Measurements from ENCODE around the gene F2RL1. TPM values are rescaled to one million over a fixed set of nuclear protein-coding genes. Genes with fewer than 3 reads are reported as not detected.
"Not testable (repeated sequence)": the region's sequence is repeated elsewhere in the genome, so short reads cannot be mapped to it uniquely, and the experiment has no call there.

Gene F2RL1
- total RNA-seq, 1 donor from 2014 or later = 1.1 TPM

DNA sequence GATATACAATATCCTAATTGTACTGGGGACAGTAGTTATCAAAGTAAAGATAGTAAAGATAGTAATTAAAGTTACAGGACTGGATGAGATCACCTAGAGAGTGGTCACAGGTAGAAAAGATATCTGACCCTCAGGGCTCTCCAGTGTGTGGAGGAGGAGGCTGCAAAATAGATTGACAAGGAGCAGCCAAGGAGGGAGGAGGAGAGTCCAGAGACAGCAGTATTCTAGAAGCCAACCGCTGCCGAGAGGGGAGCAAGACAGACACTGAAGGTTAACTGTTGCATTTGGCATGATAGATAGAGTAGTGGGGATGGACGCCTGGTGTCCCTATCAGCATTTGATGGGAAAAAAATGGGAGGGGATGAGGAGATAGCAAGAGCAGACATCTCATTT lies 17.0 kb upstream of the F2RL1 start:
- intact Hi-C loops (cut with micrococcal nuclease) = no loop called here
- ATAC-seq (peak; percentile 35), DNase-seq (no peak)

DNA sequence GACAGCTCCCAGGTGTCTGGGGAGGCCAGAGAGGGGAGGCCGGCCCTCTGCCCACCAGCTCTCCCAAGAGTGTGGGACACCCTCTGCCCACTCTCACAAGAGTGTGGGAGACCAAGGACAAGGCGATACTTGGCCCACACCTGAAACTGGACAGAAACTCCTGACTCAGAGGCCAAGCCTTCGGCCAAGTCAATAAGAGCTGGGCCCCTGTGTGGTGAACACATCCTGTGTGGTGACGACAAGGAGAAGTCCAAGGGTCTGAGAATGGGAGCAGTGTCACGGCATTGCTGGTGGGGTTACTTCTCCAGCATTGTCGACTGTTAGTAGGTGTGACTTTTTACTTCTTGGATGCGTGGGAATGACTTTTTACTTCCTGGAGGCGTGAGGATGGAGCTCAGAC lies 14.6 kb upstream of the F2RL1 start:
- ATAC-seq (no peak), DNase-seq (no peak)
- intact Hi-C loops (cut with micrococcal nuclease) = no loop called here

DNA sequence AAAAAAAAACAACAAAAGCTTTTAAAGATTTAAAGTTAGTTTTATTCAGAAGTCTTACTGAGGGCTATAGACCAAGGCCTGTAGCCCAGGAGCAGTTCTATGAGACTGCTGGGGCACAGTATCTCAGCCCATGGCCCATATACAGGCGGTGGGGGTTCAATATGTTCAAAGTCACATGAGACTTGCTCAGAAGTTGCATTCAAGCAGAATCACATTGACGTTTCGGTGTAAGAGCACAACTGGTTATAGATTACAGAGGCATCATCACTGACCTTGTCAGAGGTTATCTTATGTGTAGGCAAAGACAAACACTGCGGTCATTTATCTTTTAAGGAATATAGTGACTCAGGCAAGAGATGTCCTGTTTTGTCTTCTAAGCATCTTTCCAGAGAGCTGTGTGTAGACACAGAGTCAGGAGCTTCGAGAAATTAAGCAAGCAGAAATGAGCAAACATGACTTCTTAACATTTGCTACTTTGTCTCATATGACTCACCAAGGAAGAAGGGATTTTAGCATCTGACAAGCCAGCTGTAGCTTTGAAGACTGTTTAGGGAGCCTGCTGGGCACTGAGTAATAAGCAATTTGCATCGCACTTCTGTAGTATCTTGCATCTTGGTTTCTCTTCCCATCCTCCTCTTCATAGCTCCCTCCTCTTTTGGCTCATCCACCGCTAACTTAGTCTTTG lies 12.9 kb upstream of the F2RL1 start:
- intact Hi-C loops (cut with micrococcal nuclease) = no loop called here
- ATAC-seq = peak; percentile 44
- DNase-seq = no peak

DNA sequence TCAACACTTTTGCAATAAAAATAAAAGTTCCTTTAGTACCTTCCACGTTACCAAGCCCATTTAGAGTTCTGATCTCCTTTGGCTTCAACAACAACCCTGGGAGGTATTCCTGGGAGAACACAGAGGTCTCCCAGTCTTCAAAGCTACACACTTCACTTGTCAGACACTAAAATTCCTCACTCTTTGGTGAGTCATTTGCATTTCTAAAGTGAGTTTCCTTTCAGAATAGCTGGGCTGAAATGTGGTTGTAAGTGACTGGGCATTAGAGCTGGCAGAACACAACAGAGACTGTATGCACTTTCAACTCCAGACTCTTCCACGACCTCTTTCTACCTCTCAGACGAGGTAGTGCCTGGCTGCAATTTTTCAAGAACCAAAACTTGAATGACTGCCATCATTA lies 11.5 kb upstream of the F2RL1 start:
- intact Hi-C loops (cut with micrococcal nuclease) = no loop called here
- ATAC-seq (no peak), DNase-seq (no peak)

DNA sequence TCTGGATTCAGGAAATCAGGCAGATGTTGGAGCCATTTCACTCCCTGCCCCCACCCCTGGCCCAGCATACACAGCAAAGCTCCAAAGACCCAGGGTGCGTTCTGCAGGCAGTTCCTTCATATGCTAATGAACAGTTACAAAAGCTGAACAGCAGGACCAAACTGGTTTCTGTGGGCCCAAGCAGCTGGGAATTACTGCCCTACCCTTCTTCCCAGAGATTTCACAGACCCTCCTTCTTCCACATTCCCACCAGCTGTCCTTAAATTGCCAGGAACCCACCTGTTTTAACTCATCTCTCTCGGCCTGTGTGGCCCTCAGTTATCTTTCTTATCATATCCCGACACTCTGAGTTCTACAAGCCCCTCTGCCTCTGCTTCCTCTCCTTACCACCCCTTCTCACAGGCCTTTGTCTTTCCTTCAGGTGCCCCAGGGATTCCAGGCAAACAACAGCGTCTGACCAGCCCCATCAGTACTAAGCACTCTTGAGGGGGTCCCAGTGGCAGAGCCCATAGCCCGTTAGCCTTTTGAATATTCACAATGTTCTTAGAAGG lies 10.6 kb upstream of the F2RL1 start:
- peak; percentile 53 for ATAC-seq
- no peak for DNase-seq
- intact Hi-C loops (cut with micrococcal nuclease) = no loop called here

DNA sequence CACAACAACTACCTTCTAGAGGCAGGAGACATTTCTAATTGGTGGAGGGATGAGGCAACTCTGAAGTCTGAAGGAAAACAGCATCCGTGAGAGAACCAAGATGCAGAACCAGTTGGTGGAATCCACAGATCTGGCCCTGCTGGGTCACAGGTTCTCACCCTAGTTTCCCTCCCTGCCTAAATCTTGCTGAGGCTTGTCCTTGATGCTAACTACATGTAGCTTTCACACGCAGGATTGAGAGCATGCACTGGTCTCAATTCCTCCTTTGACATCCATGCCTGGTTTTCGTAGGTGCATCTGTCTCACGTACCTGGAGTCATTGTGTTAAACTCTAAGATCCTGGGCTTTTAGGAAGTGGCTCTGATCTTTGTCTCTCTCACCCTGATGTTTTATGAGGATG lies 9.7 kb upstream of the F2RL1 start:
- DNase-seq = no peak
- intact Hi-C loops (cut with micrococcal nuclease) = no loop called here
- ATAC-seq = no peak

DNA sequence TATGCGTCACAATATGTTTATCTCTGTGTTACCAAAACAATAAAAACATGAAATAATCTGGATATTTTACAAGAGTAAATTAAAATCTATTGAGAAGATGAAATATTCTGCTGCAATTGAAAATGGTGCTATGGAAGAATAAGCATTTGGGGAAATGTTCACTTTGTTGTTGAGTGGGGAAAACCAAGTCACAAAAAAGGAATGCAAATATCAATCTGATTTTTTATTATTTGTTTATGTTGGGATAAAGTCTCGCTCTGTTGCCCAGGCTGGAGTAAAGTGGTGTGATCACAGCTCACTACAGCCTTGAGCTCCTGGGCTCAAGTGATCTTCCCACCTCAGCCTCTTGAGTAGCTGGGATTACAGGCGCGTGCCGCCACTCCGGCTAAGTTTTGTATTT lies 8.6 kb upstream of the F2RL1 start:
- ATAC-seq = no peak
- DNase-seq = no peak
- intact Hi-C loops (cut with micrococcal nuclease) = no loop called here

DNA sequence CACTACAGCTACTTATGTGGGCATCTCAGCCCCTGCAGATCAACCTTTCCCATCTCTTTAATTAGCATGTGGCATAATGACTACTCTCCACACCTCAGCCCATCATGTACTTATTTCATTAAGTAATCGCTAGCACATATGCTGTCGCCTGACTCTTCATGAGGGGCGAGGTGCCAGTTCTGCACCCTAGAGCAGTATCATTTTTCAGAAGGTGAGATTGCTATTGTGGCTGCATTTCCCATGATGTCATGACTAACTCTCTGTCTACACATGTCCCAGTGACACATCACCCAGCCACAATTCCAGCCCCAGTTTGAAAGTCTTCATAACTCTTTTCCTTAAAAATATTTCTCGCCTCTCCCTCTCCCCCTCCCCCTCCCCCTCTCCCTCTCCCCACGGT lies 7.6 kb upstream of the F2RL1 start:
- no peak for ATAC-seq
- intact Hi-C loops (cut with micrococcal nuclease) = no loop called here
- DNase-seq = no peak

DNA sequence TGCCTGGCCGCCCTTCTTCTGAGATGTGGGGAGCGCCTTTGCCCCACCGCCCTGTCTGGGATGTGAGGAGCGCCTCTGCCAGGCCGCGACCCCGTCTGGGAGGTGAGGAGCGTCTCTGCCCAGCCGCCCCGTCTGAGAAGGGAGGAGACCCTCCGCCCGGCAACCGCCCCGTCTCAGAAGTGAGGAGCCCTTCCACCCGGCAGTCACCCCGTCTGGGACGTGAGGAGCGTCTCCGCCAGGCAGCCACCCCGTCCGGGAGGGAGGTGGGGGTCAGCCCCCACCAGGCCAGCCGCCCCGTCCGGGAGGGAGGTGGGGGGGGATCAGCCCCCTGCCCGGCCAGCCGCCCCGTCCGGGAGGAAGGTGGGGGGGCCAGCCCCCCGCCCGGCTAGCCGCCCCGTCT lies 6.6 kb upstream of the F2RL1 start:
- DNase-seq; intact Hi-C loops (cut with micrococcal nuclease); ATAC-seq: not testable (repeated sequence)

DNA sequence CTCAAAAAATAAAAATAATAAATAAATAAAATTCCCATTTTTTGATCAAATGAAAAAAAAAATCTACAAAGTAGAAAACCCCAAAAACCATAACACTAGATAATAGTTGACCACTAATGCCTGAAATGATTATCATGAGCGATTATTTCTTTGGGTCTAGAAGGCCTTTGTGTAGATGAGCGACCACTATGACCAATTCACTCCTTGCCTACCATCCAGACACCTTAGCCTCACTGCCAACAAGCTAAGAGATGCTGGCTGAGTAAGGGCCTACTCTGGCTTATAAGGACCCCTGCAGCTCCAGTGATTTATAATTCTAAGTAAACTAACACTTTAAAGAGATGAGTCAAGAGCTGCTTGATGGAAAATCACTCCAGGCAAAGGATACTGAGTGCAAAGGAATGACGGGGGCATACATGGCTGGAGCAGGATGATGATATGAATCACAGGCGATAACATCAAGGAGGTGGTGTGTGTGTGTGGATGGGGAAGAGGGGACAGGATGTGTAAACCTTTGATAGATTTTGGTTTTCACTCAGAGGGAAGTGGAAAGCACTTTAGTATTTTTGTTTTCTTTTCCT lies 4.8 kb upstream of the F2RL1 start:
- intact Hi-C loops (cut with micrococcal nuclease) = no loop called here
- no peak for DNase-seq
- ATAC-seq = no peak

DNA sequence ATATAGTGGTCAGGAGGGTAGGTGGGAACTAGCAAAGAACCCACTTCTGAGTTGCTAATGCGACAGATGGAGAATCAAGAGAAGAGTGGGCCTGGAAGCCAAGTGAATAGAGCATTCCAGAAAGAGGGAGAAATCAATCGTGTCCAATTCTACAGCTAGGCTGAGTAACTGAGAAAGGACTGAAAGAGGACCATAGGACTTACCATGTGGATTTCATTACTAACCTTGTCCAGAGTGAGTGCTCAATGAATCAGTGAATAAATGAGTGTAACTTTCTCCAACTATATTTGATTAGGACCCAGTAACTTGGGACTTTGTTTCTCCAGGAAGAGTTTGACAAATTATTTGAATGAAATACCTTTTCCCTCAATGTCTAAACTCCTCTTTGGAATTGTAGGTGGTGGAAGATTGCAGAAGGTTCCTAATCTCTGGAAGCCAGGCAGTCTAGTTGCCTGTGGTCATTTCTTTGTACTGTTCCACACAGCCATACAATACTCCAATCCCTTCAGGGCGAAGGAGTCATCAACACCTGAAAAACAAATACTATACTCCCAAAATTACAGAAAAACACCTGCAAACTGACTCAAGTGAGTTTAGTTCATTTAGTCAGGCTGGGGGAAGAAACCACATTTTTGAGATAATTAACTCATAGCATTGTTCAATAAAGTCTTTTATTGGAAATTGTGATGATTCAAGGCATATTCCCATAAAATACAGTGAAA lies 2.6 kb upstream of the F2RL1 start:
- intact Hi-C loops (cut with micrococcal nuclease) = no loop called here
- no peak for ATAC-seq
- no peak for DNase-seq

DNA sequence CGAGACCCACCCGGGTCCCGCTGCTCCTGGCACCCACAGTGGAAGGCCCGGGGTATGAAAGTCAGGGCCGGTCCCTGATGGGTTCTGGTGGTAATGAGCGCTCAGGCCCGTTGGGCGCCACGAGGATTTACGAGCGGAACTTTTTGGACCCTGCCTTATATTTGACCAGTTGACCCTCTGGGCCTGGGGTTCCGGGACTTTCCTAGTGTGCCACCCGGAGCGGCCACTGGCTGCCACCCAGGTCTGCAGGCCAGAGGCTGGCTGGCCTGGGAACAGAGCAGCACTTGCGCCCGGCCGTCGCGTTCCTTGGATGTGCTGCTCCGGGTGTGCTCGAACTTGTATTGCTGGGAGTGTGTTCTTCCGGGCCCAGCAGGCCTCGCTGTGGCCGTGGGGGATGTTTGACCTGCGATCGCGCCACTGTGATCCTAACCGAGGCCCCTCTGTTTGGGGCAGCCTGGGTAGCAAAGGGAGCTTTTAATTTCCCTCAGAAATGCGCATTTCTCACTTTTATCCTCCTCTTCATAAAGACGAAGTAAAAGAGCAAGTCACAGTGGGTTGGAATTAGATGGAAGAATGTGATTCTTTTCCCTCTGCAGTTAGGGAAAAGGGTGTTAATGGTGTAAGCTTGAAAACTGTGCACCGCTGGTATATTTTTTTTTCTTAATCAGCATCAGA lies 1.2 kb downstream of the F2RL1 start:
- DNase-seq (peak; percentile 47), ATAC-seq (peak; percentile 38)
- intact Hi-C loops (cut with micrococcal nuclease) = no loop called here

DNA sequence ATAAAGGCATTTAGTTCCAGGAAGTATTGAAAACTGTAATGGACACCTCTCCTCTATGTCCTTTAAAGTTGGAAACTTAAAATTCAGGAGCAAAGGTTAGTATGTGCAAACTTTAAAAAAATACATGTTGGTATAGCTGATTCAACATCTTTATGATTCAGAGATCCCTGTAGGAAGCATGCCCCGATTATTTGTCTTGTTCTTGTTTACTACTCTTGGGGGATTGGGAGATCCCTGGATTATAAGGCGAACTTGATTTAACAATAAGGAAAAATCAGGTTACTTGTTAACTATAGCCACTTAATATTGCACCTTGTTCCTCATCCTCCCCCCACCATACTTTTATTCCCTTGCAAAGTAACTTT lies 1.7 kb downstream of the F2RL1 start:
- intact Hi-C loops (cut with micrococcal nuclease) = no loop called here
- ATAC-seq (no peak), DNase-seq (no peak)

DNA sequence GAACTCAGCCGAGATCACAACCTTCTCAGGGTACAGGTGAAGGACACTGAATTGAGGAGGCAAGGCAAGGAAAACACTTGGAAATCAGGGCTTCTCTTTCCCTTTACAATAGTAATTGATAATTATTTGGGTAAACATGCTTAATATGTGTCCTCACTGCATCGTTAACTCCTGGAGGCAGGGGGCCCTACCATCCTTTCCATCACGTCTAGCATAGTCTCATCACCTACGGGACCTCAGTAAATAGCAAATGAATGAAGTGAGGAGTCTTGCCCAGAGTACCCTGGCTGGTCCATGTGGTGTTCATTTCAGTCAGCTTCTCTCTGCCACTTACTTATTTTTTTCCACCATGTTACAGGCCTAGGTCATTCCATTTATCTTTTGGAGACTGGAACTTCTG lies 2.3 kb downstream of the F2RL1 start:
- no peak for ATAC-seq
- DNase-seq = no peak
- intact Hi-C loops (cut with micrococcal nuclease) = no loop called here

DNA sequence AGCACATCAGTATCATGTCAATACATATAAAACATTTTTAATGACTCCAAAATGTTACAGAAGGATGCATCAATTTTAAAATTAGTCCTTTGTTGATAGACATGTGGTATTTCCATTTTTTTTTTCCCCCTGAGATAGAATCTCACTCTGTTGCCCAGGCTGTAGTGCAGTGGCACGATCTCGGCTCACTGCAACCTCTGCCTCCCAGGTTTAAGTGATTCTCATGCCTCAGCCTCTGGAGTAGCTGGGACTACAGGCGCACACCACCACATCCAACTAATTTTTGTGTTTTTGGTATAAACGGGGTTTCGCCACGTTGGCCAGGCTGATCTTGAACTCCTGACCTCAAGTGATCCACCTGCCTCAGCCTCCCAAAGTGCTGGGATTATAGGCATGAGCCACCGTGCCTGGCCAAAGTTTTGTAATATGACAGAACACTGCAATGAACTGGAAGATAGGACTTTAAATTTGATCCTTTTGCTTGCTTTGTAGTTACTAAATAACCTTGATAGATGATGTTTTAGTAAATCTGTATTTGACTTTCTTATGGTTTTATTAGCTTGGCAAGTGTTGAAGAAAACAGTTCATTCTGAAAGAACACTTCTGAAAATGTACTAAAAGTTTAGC lies 3.4 kb downstream of the F2RL1 start:
- ATAC-seq; DNase-seq; intact Hi-C loops (cut with micrococcal nuclease): not testable (repeated sequence)

DNA sequence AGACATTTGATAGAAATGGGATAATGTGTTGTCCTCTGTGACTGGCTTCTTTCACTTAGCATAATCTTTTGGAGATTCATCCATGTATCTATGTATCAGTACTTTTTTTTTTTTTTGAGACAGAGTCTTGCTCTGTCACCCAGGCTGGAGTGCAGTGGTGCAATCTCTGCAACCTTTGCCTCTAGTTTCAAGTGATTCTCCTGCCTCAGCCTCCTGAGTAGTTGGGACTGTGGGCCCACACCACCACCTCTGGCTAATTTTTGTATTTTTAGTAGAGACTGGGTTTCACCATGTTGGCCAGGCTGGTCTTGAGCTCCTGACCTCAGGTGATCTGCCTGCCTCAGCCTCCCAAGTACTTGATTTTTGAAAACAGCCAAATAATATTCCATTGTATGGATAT lies 7.6 kb downstream of the F2RL1 start:
- DNase-seq; intact Hi-C loops (cut with micrococcal nuclease); ATAC-seq: not testable (repeated sequence)

DNA sequence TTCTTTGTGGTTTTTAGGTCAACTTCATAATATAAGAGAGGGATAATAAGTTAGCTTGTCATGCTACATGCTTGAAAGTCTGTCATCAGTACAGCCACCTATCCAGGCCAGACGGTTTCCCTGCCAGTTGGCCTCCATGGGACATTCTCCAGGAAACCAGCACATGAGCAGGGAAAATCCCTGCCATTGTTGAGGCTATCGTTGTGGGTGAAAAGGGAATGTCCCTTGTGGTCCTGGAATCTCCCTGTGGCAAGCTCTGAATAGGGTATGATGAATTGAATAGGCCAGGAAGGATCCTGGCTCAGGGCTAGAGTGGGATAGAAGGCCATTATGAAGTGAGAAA lies 12.3 kb downstream of the F2RL1 start:
- DNase-seq (no peak), ATAC-seq (no peak)
- intact Hi-C loops (cut with micrococcal nuclease) = no loop called here

DNA sequence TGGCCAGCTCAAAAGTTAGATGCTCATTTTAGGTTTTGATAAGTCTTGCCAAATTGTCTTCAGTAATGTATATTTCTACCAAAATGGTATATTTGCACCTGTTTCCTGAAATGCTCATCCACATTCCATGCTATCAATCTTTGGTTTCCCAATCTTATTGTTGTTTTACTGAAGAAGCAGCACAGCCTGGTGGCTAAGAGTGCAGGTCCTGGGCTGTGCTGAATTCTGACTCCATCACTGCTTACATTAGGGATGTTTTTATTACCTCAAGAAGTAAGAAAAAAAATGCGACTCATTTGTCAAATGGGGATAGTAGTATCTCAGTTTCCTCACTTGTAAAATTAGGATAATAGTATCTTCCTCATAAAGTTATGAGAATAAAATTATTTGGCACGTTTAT lies 17.4 kb downstream of the F2RL1 start:
- ATAC-seq (no peak), DNase-seq (no peak)
- intact Hi-C loops (cut with micrococcal nuclease) = no loop called here

DNA sequence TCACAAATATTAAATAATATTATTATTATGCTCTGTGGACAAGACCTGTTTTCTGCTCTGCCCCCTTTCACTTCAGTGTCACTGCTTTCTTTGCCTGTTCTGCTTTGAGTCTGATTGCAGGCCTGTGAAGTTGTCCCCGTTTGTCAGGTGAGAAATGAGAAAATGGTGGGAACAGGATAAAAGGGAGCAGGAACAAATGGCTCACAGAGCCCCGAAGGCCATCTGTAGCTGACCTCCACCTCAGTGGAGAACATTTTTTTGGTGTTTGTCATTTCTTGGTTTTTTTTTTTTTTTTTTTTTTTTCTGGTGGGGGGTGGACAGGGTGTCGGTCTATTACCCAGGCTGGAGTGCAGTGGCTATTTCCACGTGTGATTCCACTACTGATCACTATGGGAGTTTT lies 17.8 kb downstream of the F2RL1 start:
- ATAC-seq = no peak
- no peak for DNase-seq
- intact Hi-C loops (cut with micrococcal nuclease) = no loop called here
